Measurements from ENCODE around the gene NECTIN2.
"Not testable (repeated sequence)": the region's sequence is repeated elsewhere in the genome, so short reads cannot be mapped to it uniquely, and the experiment has no call there.

Gene NECTIN2

DNA sequence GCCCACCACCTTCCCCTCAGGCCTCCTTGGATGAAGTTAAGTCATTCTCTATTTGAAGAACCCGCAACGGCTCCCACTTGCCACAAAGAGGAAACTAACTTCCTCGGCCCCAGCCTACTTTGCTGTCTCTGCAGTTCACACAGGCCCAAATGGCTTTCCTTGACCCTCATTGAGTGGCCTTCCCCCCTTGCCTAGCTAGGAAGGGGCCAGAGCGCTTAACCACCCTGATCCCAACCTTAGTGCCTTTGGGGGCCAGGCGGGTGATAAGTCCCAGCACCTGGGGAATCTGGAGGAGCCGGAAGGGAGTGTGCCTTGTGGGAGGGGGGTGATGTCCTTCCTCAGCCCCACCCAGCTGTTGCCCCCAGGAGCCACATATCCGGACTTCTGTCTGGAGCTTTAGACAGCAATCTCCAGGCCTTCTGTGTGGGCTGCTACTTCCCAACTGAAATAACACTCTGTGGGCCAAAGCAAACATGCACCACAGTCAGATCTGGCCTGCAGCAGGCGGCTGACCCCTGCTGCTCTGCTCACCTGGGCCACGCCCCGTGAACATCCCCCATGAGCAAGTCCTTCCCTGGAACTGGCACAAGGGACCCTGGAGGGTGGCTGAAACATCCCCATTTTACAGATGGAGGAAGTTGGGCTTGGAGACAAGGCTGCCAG, 10.5 kb downstream of the NECTIN2 start:
- H3K4me3 ChIP-seq (ENCODE audit: low read length) = no peak overlapping the region
- DNase-seq (ENCODE audit: low read depth) = no peak
- TF ChIP-seq, protein P1, sequence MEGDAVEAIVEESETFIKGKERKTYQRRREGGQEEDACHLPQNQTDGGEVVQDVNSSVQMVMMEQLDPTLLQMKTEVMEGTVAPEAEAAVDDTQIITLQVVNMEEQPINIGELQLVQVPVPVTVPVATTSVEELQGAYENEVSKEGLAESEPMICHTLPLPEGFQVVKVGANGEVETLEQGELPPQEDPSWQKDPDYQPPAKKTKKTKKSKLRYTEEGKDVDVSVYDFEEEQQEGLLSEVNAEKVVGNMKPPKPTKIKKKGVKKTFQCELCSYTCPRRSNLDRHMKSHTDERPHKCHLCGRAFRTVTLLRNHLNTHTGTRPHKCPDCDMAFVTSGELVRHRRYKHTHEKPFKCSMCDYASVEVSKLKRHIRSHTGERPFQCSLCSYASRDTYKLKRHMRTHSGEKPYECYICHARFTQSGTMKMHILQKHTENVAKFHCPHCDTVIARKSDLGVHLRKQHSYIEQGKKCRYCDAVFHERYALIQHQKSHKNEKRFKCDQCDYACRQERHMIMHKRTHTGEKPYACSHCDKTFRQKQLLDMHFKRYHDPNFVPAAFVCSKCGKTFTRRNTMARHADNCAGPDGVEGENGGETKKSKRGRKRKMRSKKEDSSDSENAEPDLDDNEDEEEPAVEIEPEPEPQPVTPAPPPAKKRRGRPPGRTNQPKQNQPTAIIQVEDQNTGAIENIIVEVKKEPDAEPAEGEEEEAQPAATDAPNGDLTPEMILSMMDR (conservative IDR thresholded peaks at IDR 0.05; ENCODE audit: low read depth, low read length) = no peak

DNA sequence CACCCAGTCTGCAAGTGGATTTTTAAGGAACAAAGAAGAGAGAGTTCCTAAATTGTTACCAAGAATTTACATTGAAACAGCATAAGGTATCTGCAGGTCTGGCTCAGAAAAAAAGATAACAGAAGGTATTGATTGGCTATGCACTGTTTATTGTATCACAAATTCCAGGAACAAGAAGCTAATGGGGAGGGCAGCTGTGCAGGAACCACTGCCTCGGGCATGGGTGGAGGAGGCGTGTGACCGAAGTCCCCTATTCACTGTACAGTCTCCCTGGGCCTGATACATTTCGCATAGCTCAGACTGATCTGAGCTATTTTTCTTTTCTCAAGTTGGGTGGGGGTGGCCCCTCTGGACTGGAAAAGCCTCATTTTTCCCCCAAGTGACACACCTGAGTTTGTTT, 11.7 kb downstream of the NECTIN2 start:
- TF ChIP-seq, protein P1 (conservative IDR thresholded peaks at IDR 0.05; ENCODE audit: low read depth, low read length) = no peak
- no peak for DNase-seq (ENCODE audit: low read depth)
- H3K4me3 ChIP-seq (ENCODE audit: low read length) = no peak overlapping the region

DNA sequence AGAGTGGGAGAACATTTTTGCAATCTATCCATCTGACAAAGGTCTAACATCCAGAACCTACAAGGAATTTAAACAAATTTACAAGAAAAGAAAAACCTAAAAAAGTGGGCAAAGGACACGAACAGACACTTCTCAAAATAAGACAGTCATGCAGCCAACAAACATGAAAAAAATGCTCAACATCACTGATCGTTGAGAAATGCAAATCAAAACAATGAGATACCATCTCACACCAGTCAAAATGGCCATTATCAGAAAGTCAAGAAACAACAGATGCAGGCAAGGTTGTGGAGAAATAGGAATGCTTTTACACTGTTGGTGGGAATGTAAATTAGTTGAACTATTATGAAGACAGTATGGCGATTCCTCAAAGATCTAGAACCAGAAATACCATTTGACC, 15.5 kb downstream of the NECTIN2 start:
- H3K4me3 ChIP-seq (ENCODE audit: low read length); DNase-seq (ENCODE audit: low read depth): not testable (repeated sequence)

DNA sequence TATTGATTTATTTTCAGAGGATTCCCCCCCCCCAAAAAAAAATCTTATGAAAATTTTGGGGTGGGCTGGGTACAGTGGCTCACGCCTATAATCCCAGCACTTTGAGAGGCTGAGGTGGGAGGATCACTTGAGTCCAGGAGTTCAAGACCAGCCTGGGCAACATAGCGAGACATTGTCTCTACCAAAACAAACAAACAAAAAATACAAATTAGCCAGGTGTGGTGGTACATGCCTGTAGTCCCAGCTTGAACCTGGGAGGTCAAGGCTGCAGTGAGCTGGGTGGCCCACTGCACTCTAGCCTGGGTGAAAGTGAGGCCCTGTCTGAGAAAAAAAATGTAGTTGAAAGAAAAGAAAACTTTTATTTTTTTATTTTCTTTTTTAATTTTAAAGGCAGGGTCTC, 17.9 kb downstream of the NECTIN2 start:
- DNase-seq (ENCODE audit: low read depth) = no peak
- H3K4me3 ChIP-seq (ENCODE audit: low read length) = no peak overlapping the region
- TF ChIP-seq, protein P1 (conservative IDR thresholded peaks at IDR 0.05; ENCODE audit: low read depth, low read length) = no peak

DNA sequence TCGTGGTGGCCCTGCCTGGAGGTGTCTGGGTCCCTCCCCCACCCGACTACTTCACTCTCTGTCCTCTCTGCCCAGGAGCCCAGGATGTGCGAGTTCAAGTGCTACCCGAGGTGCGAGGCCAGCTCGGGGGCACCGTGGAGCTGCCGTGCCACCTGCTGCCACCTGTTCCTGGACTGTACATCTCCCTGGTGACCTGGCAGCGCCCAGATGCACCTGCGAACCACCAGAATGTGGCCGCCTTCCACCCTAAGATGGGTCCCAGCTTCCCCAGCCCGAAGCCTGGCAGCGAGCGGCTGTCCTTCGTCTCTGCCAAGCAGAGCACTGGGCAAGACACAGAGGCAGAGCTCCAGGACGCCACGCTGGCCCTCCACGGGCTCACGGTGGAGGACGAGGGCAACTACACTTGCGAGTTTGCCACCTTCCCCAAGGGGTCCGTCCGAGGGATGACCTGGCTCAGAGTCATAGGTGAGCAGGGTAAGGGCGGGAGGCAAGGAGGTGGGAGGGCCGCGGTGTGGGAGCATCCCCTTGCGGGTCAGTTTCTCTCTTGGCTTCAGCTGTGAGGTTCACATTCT, 19.2 kb downstream of the NECTIN2 start:
- TF ChIP-seq, protein P1 (conservative IDR thresholded peaks at IDR 0.05; ENCODE audit: low read depth, low read length) = no peak
- DNase-seq (ENCODE audit: low read depth) = no peak
- H3K4me3 ChIP-seq (ENCODE audit: low read length) = no peak overlapping the region

DNA sequence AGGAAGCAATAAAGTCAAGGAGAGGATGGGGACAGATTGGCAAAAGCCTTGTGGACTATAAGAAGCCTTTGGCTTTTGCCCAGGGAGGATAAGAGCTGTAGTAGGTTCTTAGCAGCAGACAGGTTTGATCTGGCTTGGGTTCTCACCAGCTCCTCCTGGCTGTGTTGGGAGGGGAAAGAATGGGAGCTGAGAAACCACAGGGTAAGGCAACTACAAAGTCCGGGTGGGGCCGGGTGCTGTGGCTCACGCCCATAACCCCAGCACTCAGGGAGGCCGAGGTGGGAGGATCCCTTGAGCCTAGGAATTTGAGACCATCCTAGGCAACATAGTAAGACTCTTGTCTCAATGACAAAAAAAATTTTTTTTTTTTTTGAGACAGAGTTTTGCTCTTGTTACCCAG, 20.6 kb downstream of the NECTIN2 start:
- TF ChIP-seq, protein P1 (conservative IDR thresholded peaks at IDR 0.05; ENCODE audit: low read depth, low read length) = no peak
- no peak for DNase-seq (ENCODE audit: low read depth)

DNA sequence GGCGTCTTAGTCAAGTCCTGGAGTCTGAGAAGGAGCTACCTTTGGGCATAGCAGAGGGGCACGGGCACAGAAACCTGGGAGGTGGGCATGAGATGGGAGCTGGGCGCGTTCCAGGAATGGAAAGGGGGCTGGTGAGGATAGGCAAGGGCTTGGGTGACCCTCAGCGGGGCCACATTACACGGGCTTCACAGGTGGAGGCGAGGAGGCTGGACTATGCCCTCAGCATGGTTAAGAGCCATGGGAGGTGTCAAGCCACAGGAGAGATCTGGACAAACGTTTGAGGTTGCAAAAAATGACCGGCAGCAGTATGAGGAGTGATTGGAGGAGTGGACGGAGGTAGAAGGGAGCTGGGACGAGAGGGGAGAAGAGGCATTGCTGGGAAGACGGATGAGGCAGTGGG, 21.5 kb downstream of the NECTIN2 start:
- H3K4me3 ChIP-seq (ENCODE audit: low read length) = no peak overlapping the region
- DNase-seq (ENCODE audit: low read depth) = no peak
- TF ChIP-seq, protein P1 (conservative IDR thresholded peaks at IDR 0.05; ENCODE audit: low read depth, low read length) = no peak

More for the DNA sequence above, 20.6 kb downstream of the NECTIN2 start:
- H3K4me3 ChIP-seq (ENCODE audit: low read length) = no peak overlapping the region
